K562 (cell line): ENCODE data around the gene ZBTB2. TPM values are rescaled to one million over a fixed set of nuclear protein-coding genes. Genes with fewer than 3 reads are reported as not detected.
A peak's percentile ranks its signal among the peaks of the same experiment; 100 is the strongest.

ENCODE experiments used
- ATF1 ChIP-seq, 2 experiments: fragments of 450-650 bp in 1 of 2; IDR thresholded peaks; 2 replicates each; pipeline ENCODE4 v1.6.1; 2016; ENCODE audit warnings: missing compliant biosample characterization in 1 of 2, missing genetic modification characterization in 1 of 2
- CEBPB ChIP-seq: fragments of 450-650 bp; IDR thresholded peaks from 2 replicates; pipeline ENCODE4 v1.6.1; 2016; ENCODE audit warnings: missing genetic modification characterization, missing compliant biosample characterization
- DNMT1 ChIP-seq: fragments of 450-650 bp; IDR thresholded peaks from 2 replicates; pipeline ENCODE4 v1.6.1; 2016; ENCODE audit warnings: antibody characterized with exemption, mild to moderate bottlenecking
- FOXJ2 ChIP-seq: fragments of 200-800 bp; sonication (Bioruptor generic); IDR thresholded peaks from 2 replicates; pipeline ENCODE4 v1.6.1; 2016; ENCODE audit warnings: missing genetic modification characterization, missing compliant biosample characterization
- L3MBTL2 ChIP-seq: fragments of 450-650 bp; IDR thresholded peaks from 2 replicates; pipeline ENCODE4 v1.6.1; 2016; ENCODE audit warnings: mild to moderate bottlenecking, moderate library complexity
- POLR2G ChIP-seq: fragments of 200-400 bp; formaldehyde crosslinking; IDR thresholded peaks from 2 replicates; pipeline ENCODE4 v1.6.1; 2017; ENCODE audit warnings: low read depth, mild to moderate bottlenecking, antibody characterized with exemption, low read length, moderate library complexity
- RBFOX2 ChIP-seq: fragments of 200-400 bp; formaldehyde crosslinking; IDR thresholded peaks from 2 replicates; pipeline ENCODE4 v1.6.1; 2017; ENCODE audit warnings: low read depth, mild to moderate bottlenecking, low read length, moderate library complexity
- RNF2 ChIP-seq: sonication (generic); IDR thresholded peaks from 2 replicates; pipeline ENCODE4 v1.6.1; 2016
- SLC30A9 ChIP-seq: fragments of 250-450 bp; sonication (Bioruptor Pico); IDR thresholded peaks from 2 replicates; pipeline ENCODE4 v1.8.0; 2022; ENCODE audit warnings: mild to moderate bottlenecking, moderate library complexity
- SMAD3 ChIP-seq: fragments of 450-650 bp; formaldehyde crosslinking; conservative IDR thresholded peaks from 2 replicates; pipeline ENCODE4 v1.4.0; 2020; ENCODE audit warnings: mild to moderate bottlenecking
- SNRNP70 ChIP-seq: fragments of 200-400 bp; formaldehyde crosslinking; optimal IDR thresholded peaks from 2 replicates; pipeline ENCODE3; 2017; ENCODE audit warnings: low read depth, low read length
- TCF7L2 ChIP-seq: fragments of 150-350 bp; IDR thresholded peaks from 2 replicates; pipeline ENCODE4 v1.6.1; 2016; ENCODE audit warnings: low read depth, mild to moderate bottlenecking, low read length, moderate library complexity
- ZNF124 ChIP-seq: sonication (generic); formaldehyde crosslinking; IDR thresholded peaks from 2 replicates; pipeline ENCODE4 v1.8.1; 2022; ENCODE audit warnings: missing genetic modification reagents
- ZNF175 ChIP-seq: fragments of 200-800 bp; sonication (Bioruptor generic); IDR thresholded peaks from 2 replicates; pipeline ENCODE4 v1.6.1; 2016; ENCODE audit warnings: low read depth, mild to moderate bottlenecking, missing genetic modification characterization, missing compliant biosample characterization
- ZNF253 ChIP-seq: fragments of 250-450 bp; sonication (Bioruptor Pico); conservative IDR thresholded peaks from 2 replicates; pipeline ENCODE4 v1.6.1; 2021; ENCODE audit warnings: mild to moderate bottlenecking
- ZNF282 ChIP-seq: sonication (generic); formaldehyde crosslinking; IDR thresholded peaks from 2 replicates; pipeline ENCODE4 v1.8.1; 2023; ENCODE audit warnings: missing genetic modification reagents
- ZNF507 ChIP-seq: conservative IDR thresholded peaks from 2 replicates; pipeline ENCODE4 v1.6.1; 2017; ENCODE audit warnings: missing genetic modification characterization, missing compliant biosample characterization
- polyA plus RNA-seq, 8 experiments: library from polyadenylated mRNA; depleted of rRNA in 4 of 8; stranded (reverse) in 5 of 8; unstranded in 3 of 8; fragments of >200 nt; fragmentation: Nextera tagmentation in 2 of 8; fragmentation: Illumina TruSeq in 1 of 8; extraction: Ambion mirVana in 2 of 8; extraction: Trizol in 1 of 8; gene quantifications; 2 replicates each; pipeline versions ENCODE4 v1.2.1 to v1.2.3, GENCODE V29; 2011 to 2014; ENCODE audit warnings: inconsistent platforms in 1 of 8, missing spikeins in 1 of 8
- total RNA-seq, 7 experiments: library from RNA; depleted of rRNA in 6 of 7; stranded (reverse); fragments of >200 nt in 6 of 7; fragmentation: Illumina TruSeq in 2 of 7; extraction: Trizol in 2 of 7; gene quantifications; 2 replicates each; pipeline versions ENCODE4 v1.2.1 to v1.2.3, GENCODE V29; 2011 to 2021; ENCODE audit warnings: low replicate concordance in 1 of 7
- TF ChIP-seq, protein P1 (sequence below): IDR thresholded peaks from 2 replicates; pipeline ENCODE4 v1.6.1; 2016; ENCODE audit warnings: missing genetic modification characterization, missing compliant biosample characterization
- TF ChIP-seq, protein P2 (sequence below): fragments of 450-650 bp; IDR thresholded peaks from 2 replicates; pipeline ENCODE4 v1.6.1; 2016; ENCODE audit warnings: missing biosample characterization, missing genetic modification characterization
- TF ChIP-seq, protein P3 (sequence below): fragments of 250-450 bp; sonication (Bioruptor Pico); IDR thresholded peaks from 2 replicates; pipeline ENCODE4 v1.5.0; 2021; ENCODE audit warnings: mild to moderate bottlenecking, borderline replicate concordance
- TF ChIP-seq, protein P4 (sequence below): fragments of 250-450 bp; sonication (Bioruptor Pico); IDR thresholded peaks from 2 replicates; pipeline ENCODE4 v1.4.0; 2020; ENCODE audit warnings: borderline replicate concordance

ZBTB2 gene
- total and polyA plus RNA-seq, 9 of the 15 experiments (the other 6 are each of a cell fraction or from before 2014, with no cell fraction given), result 5.1 to 26.2 (median 16.4) TPM

DNA sequence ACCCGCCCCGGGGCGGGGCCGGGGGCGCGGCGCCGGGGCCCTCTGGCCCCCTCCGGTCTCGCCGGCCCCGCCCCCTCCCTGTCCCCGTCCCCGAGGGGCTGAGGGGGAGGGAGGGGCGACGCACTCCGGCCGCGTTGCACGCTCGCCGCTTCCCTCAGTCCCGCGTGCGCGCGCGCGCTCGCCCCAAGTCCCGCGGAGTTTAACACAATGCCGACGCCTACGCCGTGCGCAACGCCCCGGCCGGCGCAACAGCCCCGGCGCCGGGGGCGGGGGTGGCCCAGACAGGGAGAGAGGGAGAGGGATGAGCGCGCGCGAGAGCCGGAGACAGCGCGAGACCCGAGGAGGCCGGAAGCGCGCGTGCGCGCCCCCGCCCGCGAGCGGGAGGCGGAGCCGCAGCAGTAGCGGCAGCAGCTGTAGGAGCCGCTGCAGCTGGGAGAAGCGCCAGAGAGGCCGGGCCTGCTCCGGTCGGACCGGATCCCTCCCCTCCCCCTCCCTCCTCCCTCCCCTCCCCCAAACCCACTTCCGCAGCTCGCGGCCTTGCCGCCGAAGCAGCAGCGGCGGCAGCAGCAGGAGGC lies 996 bp downstream of the ZBTB2 start (continued):
- TF ChIP-seq, protein P1, sequence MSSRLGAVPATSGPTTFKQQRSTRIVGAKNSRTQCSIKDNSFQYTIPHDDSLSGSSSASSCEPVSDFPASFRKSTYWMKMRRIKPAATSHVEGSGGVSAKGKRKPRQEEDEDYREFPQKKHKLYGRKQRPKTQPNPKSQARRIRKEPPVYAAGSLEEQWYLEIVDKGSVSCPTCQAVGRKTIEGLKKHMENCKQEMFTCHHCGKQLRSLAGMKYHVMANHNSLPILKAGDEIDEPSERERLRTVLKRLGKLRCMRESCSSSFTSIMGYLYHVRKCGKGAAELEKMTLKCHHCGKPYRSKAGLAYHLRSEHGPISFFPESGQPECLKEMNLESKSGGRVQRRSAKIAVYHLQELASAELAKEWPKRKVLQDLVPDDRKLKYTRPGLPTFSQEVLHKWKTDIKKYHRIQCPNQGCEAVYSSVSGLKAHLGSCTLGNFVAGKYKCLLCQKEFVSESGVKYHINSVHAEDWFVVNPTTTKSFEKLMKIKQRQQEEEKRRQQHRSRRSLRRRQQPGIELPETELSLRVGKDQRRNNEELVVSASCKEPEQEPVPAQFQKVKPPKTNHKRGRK (tag), result no peak
- TF ChIP-seq ZNF282 (CRISPR knock-in tag) (no peak), SNRNP70 (no peak), ZNF253 (no peak), ZNF507 (tag) (no peak), FOXJ2 (tag) (peak; percentile 79), ATF1 (CRISPR knock-in tag; IDR thresholded peaks at IDR 0.05) (no peak; the same call in 1 of the 2 replicates), ATF1 (tag; IDR thresholded peaks at IDR 0.05) (peak; percentile 34; the same call in 1 of the 2 replicates), ZNF124 (CRISPR knock-in tag) (no peak), SLC30A9 (CRISPR knock-in tag) (no peak), RBFOX2 (peak; percentile 82), L3MBTL2 (peak; percentile 34; the same call in 1 of the 2 replicates), POLR2G (peak; percentile 82), DNMT1 (no peak), SMAD3 (CRISPR knock-in tag) (no peak), RNF2 (peak; percentile 19; the same call in 1 of the 2 replicates), ZNF175 (CRISPR knock-in tag) (no peak), TCF7L2 (no peak), CEBPB (0 out of 2 replicates have a peak, but pooled peaks have one; percentile 34)
- TF ChIP-seq, protein P2, sequence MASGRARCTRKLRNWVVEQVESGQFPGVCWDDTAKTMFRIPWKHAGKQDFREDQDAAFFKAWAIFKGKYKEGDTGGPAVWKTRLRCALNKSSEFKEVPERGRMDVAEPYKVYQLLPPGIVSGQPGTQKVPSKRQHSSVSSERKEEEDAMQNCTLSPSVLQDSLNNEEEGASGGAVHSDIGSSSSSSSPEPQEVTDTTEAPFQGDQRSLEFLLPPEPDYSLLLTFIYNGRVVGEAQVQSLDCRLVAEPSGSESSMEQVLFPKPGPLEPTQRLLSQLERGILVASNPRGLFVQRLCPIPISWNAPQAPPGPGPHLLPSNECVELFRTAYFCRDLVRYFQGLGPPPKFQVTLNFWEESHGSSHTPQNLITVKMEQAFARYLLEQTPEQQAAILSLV (tag), result no peak
- TF ChIP-seq, protein P3, sequence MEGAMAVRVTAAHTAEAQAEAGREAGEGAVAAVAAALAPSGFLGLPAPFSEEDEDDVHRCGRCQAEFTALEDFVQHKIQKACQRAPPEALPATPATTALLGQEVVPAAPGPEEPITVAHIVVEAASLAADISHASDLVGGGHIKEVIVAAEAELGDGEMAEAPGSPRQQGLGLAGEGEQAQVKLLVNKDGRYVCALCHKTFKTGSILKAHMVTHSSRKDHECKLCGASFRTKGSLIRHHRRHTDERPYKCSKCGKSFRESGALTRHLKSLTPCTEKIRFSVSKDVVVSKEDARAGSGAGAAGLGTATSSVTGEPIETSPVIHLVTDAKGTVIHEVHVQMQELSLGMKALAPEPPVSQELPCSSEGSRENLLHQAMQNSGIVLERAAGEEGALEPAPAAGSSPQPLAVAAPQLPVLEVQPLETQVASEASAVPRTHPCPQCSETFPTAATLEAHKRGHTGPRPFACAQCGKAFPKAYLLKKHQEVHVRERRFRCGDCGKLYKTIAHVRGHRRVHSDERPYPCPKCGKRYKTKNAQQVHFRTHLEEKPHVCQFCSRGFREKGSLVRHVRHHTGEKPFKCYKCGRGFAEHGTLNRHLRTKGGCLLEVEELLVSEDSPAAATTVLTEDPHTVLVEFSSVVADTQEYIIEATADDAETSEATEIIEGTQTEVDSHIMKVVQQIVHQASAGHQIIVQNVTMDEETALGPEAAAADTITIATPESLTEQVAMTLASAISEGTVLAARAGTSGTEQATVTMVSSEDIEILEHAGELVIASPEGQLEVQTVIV, result no peak
- TF ChIP-seq, protein P4, sequence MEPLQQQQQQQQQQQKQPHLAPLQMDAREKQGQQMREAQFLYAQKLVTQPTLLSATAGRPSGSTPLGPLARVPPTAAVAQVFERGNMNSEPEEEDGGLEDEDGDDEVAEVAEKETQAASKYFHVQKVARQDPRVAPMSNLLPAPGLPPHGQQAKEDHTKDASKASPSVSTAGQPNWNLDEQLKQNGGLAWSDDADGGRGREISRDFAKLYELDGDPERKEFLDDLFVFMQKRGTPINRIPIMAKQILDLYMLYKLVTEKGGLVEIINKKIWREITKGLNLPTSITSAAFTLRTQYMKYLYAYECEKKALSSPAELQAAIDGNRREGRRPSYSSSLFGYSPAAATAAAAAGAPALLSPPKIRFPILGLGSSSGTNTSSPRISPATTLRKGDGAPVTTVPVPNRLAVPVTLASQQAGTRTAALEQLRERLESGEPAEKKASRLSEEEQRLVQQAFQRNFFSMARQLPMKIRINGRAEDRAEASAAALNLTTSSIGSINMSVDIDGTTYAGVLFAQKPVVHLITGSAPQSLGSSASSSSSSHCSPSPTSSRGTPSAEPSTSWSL, result no peak
